ENCODE results near the gene TLE7.

- TF ChIP-seq CTCF (IDR thresholded peaks at IDR 0.05) (no peak), POLR2A (IDR thresholded peaks at IDR 0.05) (no peak)
Observed at GRCh38 chr16:71424626-71425025, 17.2 kb downstream of the TLE7 start.

Measured in lower leg skin (tissue), 3 donors.